ENCODE measurements around the gene ZBTB48.

ZBTB48 gene

GRCh38 chr1:6580593-6581409 lies 1.0 kb downstream of the ZBTB48 start:
- H2AFZ ChIP-seq (ENCODE audit: low read length): peak overlapping the region; percentile 52

GRCh38 chr1:6581561-6582305 lies 1.9 kb downstream of the ZBTB48 start:
- H3K9me3 ChIP-seq (replicated peaks; ENCODE audit: insufficient read depth, low read length): no peaks in the 10 kb centered on the region
- no peaks in the 10 kb centered on the region for H3K27me3 ChIP-seq (replicated peaks; ENCODE audit: insufficient read depth, low read length)
- H3K4me3 ChIP-seq (ENCODE audit: low read length): no peak overlapping the region
- no peak overlapping the region for H3K9ac ChIP-seq (ENCODE audit: low read length)
- no peaks in the 10 kb centered on the region for H3K36me3 ChIP-seq (replicated peaks; ENCODE audit: insufficient read depth, low read length)
- H3K4me2 ChIP-seq (ENCODE audit: low read depth, low read length): no peak overlapping the region
- no peak overlapping the region for H2AFZ ChIP-seq (ENCODE audit: low read length)
- H4K20me1 ChIP-seq (ENCODE audit: insufficient read depth, low read length): no peaks in the 10 kb centered on the region
- peaks cover 21% of the 10 kb centered on the region for H3K79me2 ChIP-seq (ENCODE audit: low read length)
- no peak for TF ChIP-seq CTCF (IDR thresholded peaks at IDR 0.05; ENCODE audit: low read length)
- TF ChIP-seq EZH2phosphoT487 (IDR thresholded peaks at IDR 0.05; ENCODE audit: low read length): no peak
- no peak for TF ChIP-seq EZH2 (optimal IDR thresholded peaks at IDR 0.05; ENCODE audit: low read depth, low read length)
- DNase-seq: no peak
- H3K9me2 ChIP-seq (replicated peaks; ENCODE audit: insufficient read depth, low read length): no peaks in the 10 kb centered on the region
- H3K4me1 ChIP-seq (ENCODE audit: low read length): peaks cover 14% of the 10 kb centered on the region
- H3K27ac ChIP-seq (ENCODE audit: low read length): no peak overlapping the region
- H3F3A ChIP-seq (ENCODE audit: insufficient read depth, low read length): no peaks in the 10 kb centered on the region

More at GRCh38 chr1:6580593-6581409, 1.0 kb downstream of the ZBTB48 start:
- DNase-seq: no peak
- Histone ChIP-seq H3K27me3 (replicated peaks; ENCODE audit: insufficient read depth, low read length) (no peaks in the 10 kb centered on the region), H4K20me1 (ENCODE audit: insufficient read depth, low read length) (no peaks in the 10 kb centered on the region), H3K9me3 (replicated peaks; ENCODE audit: insufficient read depth, low read length) (no peaks in the 10 kb centered on the region), H3K4me3 (ENCODE audit: low read length) (peak overlapping the region; percentile 70), H3K36me3 (replicated peaks; ENCODE audit: insufficient read depth, low read length) (no peaks in the 10 kb centered on the region), H3K9me2 (replicated peaks; ENCODE audit: insufficient read depth, low read length) (no peaks in the 10 kb centered on the region), H3K9ac (ENCODE audit: low read length) (peak overlapping the region; percentile 73), H3F3A (ENCODE audit: insufficient read depth, low read length) (no peaks in the 10 kb centered on the region), H3K4me1 (ENCODE audit: low read length) (peaks cover 14% of the 10 kb centered on the region), H3K27ac (ENCODE audit: low read length) (peak overlapping the region; percentile 4; the same call in 1 of the 2 replicates), H3K4me2 (ENCODE audit: low read depth, low read length) (peak overlapping the region; percentile 93), H3K79me2 (ENCODE audit: low read length) (peaks cover 21% of the 10 kb centered on the region)
- TF ChIP-seq EZH2 (optimal IDR thresholded peaks at IDR 0.05; ENCODE audit: low read depth, low read length) (no peak), EZH2phosphoT487 (IDR thresholded peaks at IDR 0.05; ENCODE audit: low read length) (no peak), CTCF (IDR thresholded peaks at IDR 0.05; ENCODE audit: low read length) (no peak)

- Histone ChIP-seq H3K4me2 (ENCODE audit: low read depth, low read length) (no peak overlapping the region), H3K9me3 (replicated peaks; ENCODE audit: insufficient read depth, low read length) (no peaks in the 10 kb centered on the region), H3K27me3 (replicated peaks; ENCODE audit: insufficient read depth, low read length) (no peaks in the 10 kb centered on the region), H4K20me1 (ENCODE audit: insufficient read depth, low read length) (no peaks in the 10 kb centered on the region), H3K27ac (ENCODE audit: low read length) (no peak overlapping the region), H3K79me2 (ENCODE audit: low read length) (peaks cover 21% of the 10 kb centered on the region), H2AFZ (ENCODE audit: low read length) (no peak overlapping the region), H3K4me1 (ENCODE audit: low read length) (peaks cover 14% of the 10 kb centered on the region), H3K9ac (ENCODE audit: low read length) (no peak overlapping the region), H3K36me3 (replicated peaks; ENCODE audit: insufficient read depth, low read length) (no peaks in the 10 kb centered on the region), H3K9me2 (replicated peaks; ENCODE audit: insufficient read depth, low read length) (no peaks in the 10 kb centered on the region), H3K4me3 (ENCODE audit: low read length) (no peak overlapping the region), H3F3A (ENCODE audit: insufficient read depth, low read length) (no peaks in the 10 kb centered on the region)
- TF ChIP-seq EZH2phosphoT487 (IDR thresholded peaks at IDR 0.05; ENCODE audit: low read length) (no peak), EZH2 (optimal IDR thresholded peaks at IDR 0.05; ENCODE audit: low read depth, low read length) (no peak), CTCF (IDR thresholded peaks at IDR 0.05; ENCODE audit: low read length) (no peak)
- no peak for DNase-seq
Measured at GRCh38 chr1:6582370-6582769, 2.6 kb downstream of the ZBTB48 start.

Data from MM.1S (cell line).